ENCODE data around the gene MAGEA6.

DNA sequence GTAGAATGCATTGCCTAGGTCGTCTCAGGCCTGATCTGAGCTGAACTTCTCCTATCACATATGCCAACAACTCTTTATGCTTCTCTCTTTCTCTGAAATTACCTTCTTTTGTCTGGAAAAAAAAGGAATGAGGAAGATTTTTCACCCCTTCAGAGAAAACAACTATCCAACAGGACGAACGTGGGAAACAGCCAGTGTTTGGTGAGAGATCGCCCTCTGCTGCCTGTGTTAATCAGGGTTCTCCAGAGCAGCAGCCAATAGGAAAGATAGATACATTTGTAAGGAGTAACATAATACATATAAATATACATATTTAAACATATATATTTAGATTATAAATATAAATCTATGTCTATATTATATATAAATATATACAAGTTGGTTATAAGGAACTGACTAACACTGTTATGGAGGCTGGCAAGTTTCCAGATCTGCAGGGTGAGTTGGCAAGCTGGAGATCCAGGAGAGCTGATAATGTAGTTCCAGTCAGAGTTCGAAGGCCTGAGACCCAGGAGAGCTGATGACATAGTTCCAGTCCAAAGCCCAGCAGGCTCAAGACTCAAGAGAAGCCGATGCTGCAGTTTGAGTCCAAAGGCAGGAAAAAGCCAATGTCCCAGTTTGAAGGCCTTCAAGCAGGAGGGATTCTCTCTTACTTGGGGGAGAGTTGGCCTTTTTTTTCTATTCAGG lies 47.7 kb upstream of the MAGEA6 start:
- TF ChIP-seq, protein P1, sequence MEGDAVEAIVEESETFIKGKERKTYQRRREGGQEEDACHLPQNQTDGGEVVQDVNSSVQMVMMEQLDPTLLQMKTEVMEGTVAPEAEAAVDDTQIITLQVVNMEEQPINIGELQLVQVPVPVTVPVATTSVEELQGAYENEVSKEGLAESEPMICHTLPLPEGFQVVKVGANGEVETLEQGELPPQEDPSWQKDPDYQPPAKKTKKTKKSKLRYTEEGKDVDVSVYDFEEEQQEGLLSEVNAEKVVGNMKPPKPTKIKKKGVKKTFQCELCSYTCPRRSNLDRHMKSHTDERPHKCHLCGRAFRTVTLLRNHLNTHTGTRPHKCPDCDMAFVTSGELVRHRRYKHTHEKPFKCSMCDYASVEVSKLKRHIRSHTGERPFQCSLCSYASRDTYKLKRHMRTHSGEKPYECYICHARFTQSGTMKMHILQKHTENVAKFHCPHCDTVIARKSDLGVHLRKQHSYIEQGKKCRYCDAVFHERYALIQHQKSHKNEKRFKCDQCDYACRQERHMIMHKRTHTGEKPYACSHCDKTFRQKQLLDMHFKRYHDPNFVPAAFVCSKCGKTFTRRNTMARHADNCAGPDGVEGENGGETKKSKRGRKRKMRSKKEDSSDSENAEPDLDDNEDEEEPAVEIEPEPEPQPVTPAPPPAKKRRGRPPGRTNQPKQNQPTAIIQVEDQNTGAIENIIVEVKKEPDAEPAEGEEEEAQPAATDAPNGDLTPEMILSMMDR (IDR thresholded peaks at IDR 0.05) = peak; percentile 75
- TF ChIP-seq SIN3A (IDR thresholded peaks at IDR 0.05; ENCODE audit: borderline replicate concordance, insufficient read depth, low read depth, low read length) = no peak
